ENCODE measurements around the gene DHRSX.

DHRSX gene

GRCh38 chrX:2542826-2543521 lies 42.2 kb upstream of the DHRSX start:
- TF ChIP-seq ISL1 (CRISPR knock-in tag; IDR thresholded peaks at IDR 0.05), result no peak
- no peak for TF ChIP-seq TOX (CRISPR knock-in tag; IDR thresholded peaks at IDR 0.05; ENCODE audit: borderline replicate concordance)
- ATAC-seq, result no peak

- no peak for TF ChIP-seq BACH2 (CRISPR knock-in tag; IDR thresholded peaks at IDR 0.05; ENCODE audit: borderline replicate concordance)
- TF ChIP-seq TOX (CRISPR knock-in tag; IDR thresholded peaks at IDR 0.05; ENCODE audit: borderline replicate concordance), result no peak
- TF ChIP-seq ZNF70 (CRISPR knock-in tag; IDR thresholded peaks at IDR 0.05), result no peak
- no peak for TF ChIP-seq ESRRG (CRISPR knock-in tag; IDR thresholded peaks at IDR 0.05)
- TF ChIP-seq RARB (CRISPR knock-in tag; IDR thresholded peaks at IDR 0.05), result no peak
- TF ChIP-seq ISL1 (CRISPR knock-in tag; IDR thresholded peaks at IDR 0.05), result no peak
- TF ChIP-seq ZFP30 (CRISPR knock-in tag; IDR thresholded peaks at IDR 0.05), result no peak
- no peak for TF ChIP-seq POU6F1 (CRISPR knock-in tag; IDR thresholded peaks at IDR 0.05; ENCODE audit: borderline replicate concordance, low read depth)
- no peak for TF ChIP-seq ZFP3 (CRISPR knock-in tag; IDR thresholded peaks at IDR 0.05)
- TF ChIP-seq ZNF8 (CRISPR knock-in tag; IDR thresholded peaks at IDR 0.05), result no peak
- no peak for TF ChIP-seq ARNTL (CRISPR knock-in tag; IDR thresholded peaks at IDR 0.05; ENCODE audit: borderline replicate concordance, low read depth)
- TF ChIP-seq CSRNP3 (CRISPR knock-in tag; IDR thresholded peaks at IDR 0.05), result no peak
- no peak for ATAC-seq
Measured at GRCh38 chrX:2541603-2542002, 40.8 kb upstream of the DHRSX start.

- TF ChIP-seq ISL1 (CRISPR knock-in tag; IDR thresholded peaks at IDR 0.05) (no peak), RARB (CRISPR knock-in tag; IDR thresholded peaks at IDR 0.05) (no peak), ZNF565 (CRISPR knock-in tag; conservative IDR thresholded peaks at IDR 0.05; ENCODE audit: low read depth) (no peak), TSHZ2 (CRISPR knock-in tag; IDR thresholded peaks at IDR 0.05) (no peak), GLIS3 (CRISPR knock-in tag; IDR thresholded peaks at IDR 0.05) (no peak), OSR1 (CRISPR knock-in tag; IDR thresholded peaks at IDR 0.05) (no peak), ZNF70 (CRISPR knock-in tag; IDR thresholded peaks at IDR 0.05) (no peak), CSRNP3 (CRISPR knock-in tag; IDR thresholded peaks at IDR 0.05) (no peak), ZFP30 (CRISPR knock-in tag; IDR thresholded peaks at IDR 0.05) (no peak)
Measured at GRCh38 chrX:2540426-2540947, 39.7 kb upstream of the DHRSX start.

GRCh38 chrX:2539586-2539985 lies 38.8 kb upstream of the DHRSX start:
- no peak for TF ChIP-seq PPARA (CRISPR knock-in tag; IDR thresholded peaks at IDR 0.05; ENCODE audit: borderline replicate concordance)
- TF ChIP-seq OSR1 (CRISPR knock-in tag; IDR thresholded peaks at IDR 0.05), result no peak
- no peak for TF ChIP-seq TSHZ2 (CRISPR knock-in tag; IDR thresholded peaks at IDR 0.05)
- no peak for TF ChIP-seq ESRRG (CRISPR knock-in tag; IDR thresholded peaks at IDR 0.05)
- no peak for TF ChIP-seq BACH2 (CRISPR knock-in tag; IDR thresholded peaks at IDR 0.05; ENCODE audit: borderline replicate concordance)
- TF ChIP-seq TOX (CRISPR knock-in tag; IDR thresholded peaks at IDR 0.05; ENCODE audit: borderline replicate concordance), result no peak

More at GRCh38 chrX:2540426-2540947, 39.7 kb upstream of the DHRSX start:
- ATAC-seq, result no peak

More at GRCh38 chrX:2539586-2539985, 38.8 kb upstream of the DHRSX start:
- ATAC-seq, result no peak

All from SK-N-SH treated with all-trans-retinoic acid at 6 μM for 48 hours (cell line).